HG02970 (cell line): ENCODE data around the gene CCT8.
"Not testable (repeated sequence)": the region's sequence is repeated elsewhere in the genome, so short reads cannot be mapped to it uniquely, and the experiment has no call there.

Source experiments
- ATAC-seq: cut with Tn5 transposase; IDR thresholded peaks from one replicate; pipeline ENCODE4 v1.9.1; 2021; ENCODE audit warnings: mild to moderate bottlenecking, moderate library complexity, moderate number of reproducible peaks; ENCODE audit not compliant: unreplicated experiment, low FRiP score

The CCT8 gene

DNA sequence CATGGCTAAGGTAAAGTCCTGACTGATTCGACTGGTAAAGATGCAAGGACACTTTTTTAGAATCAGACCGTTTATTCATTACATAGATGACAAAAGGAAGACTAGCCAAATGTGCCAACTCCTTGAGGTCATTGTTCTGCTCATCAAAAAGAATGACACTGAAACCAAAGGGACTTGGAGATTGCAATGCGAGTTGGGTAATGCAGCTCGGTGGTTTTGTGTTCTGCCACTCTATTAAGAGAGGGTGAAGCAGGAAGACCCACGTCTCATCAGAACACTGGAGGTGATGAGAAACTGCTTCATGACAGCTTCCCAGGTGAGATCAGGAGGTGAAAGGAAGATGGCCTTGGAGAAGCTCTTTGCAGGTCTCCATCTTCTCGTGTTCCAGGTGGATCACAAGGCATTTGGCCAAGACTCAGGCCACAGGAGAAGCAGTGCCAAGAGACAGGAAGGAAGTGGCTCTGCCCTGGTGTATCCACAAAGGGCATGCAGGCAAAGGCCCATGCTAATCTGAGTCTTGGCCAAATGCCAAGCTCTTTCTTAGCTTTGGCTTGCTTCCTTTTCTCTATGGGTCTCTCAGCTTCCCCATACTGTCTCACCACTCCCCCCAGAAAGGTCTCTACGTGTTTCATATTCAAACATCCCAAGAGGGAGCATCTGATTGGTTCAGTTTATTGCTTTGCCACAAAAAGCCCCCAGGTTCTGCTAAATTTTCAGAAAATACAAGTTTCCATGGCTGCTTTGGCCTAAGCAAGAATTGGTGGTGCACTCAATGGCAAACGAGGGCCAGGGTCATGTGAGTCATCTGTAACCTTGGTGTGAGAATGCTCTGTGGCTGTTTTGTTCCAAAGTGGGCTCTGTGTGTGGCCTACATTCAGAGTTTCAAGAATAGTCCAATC is 5.7 kb upstream of the CCT8 start:
- no peak for ATAC-seq

DNA sequence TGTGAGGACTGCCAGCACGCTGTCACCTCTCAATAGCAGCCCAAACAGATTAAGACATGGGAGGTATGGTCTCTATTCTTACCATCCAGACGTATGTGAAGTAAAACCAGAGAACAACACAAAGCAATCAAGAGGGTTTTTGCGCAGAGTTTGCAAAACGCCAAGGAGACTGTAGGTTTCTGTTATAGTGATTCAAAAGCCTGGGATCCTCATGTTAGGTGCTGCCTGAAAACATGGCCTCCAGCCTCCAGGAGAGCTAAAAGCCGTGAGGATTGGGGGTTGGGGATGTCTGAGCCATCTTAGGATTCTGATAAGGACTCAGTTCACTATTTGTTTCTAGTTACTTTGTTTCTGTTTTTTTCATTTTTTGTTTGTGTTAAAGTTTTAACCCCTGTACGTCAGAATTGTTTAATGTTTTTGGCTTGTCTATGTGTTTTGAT is 4.2 kb upstream of the CCT8 start:
- no peak for ATAC-seq

GRCh38 chr21:29076731-29077640 is 3.5 kb upstream of the CCT8 start:
- not testable (repeated sequence) for ATAC-seq

GRCh38 chr21:29075706-29076466 is 2.4 kb upstream of the CCT8 start:
- ATAC-seq, result no peak

- no peak for ATAC-seq
Observed at GRCh38 chr21:29074783-29075182, 1.3 kb upstream of the CCT8 start.

GRCh38 chr21:29074007-29074376 is 544 bp upstream of the CCT8 start:
- no peak for ATAC-seq

GRCh38 chr21:29072873-29073221 is 601 bp downstream of the CCT8 start:
- ATAC-seq, result no peak

DNA sequence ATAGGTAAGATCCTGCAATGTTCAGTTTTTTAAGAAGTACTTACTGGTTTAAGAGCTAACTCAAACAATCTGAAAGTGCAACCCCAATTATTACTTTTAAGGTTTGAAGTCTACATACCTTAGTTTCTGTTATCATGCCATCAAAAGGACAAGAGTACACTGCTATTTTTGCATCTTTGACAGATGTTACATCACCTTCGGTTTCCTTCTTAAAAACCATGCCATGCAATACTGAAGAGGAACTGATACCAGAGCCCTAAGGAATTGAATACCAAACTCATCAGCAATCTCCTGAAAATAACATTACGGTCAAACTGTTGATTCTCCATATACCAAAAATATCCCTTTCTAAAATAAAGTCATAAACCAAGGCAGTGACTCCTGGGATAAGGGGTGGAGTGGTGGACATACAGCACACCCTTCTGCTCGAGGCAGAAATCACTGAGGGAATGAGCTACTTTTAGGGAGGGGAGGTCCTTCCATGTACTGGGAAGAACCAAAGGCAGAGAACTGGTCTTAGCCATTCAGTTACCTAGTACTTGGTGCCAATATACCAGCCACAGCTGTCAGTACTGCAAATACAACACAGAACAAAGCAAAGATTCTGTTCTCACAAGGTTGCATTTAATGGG is 8.5 kb downstream of the CCT8 start:
- ATAC-seq, result peak; percentile 81

DNA sequence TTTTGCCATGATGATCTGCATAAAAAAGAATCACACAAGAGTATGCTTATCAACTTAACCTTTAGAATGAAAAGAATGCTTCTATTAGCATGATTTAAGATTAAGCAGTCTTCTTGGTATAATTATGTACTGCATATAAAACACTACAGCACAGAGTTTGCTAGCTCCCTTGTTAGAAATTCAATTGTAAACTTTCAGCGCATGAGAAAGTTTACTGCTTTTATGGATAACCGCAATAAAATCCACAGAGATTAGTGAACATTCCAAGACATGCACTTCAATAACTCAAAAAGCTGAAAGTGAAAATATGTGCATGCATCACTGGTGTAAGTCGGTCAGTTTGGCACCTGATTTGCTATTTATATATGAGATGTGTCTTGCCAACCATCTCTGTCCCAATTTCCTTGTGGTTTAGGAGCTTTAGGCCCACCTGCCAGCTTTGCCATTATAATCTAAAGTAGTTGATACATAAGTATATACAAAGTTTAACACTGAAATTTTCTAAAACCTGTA is 16.9 kb downstream of the CCT8 start:
- ATAC-seq, result no peak

- no peak for ATAC-seq
Observed at GRCh38 chr21:29056005-29056404, 17.4 kb downstream of the CCT8 start.

DNA sequence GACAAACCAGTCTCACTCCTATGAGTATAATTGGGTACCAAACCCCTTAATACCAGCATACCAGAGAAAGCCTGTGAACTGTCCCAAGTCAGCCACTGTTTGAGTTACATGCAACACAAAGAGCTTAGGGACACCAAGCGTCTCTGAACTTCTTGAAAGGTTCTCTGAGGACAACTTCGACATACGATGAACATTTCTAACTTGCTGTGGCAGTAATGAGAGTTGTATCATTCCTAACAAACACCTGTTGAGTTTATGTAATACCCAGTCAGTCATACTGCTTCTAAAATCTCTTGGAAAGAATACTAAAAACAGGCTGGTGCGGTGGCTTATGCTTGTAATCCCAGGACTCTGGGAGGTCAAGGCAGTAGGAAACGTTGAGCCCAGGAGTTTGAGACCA is 18.4 kb downstream of the CCT8 start:
- no peak for ATAC-seq

DNA sequence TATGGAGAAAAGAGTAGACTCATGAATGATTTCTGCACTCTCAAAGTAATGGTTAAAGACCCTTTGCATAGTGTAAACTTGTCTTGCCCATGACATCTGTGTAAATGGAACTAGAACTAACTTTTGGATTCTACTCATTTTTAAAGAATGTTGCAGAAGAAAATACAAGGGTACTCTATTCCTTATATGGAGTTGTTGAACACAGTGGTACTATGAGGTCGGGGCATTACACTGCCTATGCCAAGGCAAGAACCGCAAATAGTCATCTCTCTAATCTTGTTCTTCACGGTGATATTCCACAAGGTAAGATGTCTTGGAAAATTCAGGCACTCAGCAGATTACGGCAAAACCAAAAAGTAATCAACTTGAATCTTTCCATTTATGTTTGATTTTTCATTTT is 19.8 kb downstream of the CCT8 start:
- ATAC-seq, result no peak

GRCh38 chr21:29053011-29053553 is 20.4 kb downstream of the CCT8 start:
- ATAC-seq, result no peak

DNA sequence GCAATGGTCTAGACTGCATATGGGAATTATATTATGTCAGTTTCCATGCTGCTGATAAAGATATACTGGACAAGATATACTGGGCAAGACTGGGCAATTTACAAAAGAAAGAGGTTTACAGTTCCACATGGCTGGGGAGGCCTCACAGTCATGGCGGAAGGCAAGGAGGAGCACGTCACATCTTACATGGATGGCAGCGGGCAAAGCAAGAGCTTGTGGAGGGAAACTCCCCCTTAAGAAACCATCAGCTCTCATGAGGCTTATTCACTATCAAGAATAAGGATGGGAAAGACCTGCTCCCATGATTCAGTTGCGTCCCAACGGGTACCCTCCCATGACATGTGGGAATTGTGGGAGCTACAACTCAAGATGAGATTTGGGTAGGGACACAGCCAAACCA is 21.2 kb downstream of the CCT8 start:
- no peak for ATAC-seq

- ATAC-seq, result no peak
Observed at GRCh38 chr21:29034678-29035077, 38.8 kb downstream of the CCT8 start.

- no peak for ATAC-seq
Observed at GRCh38 chr21:29033871-29034270, 39.6 kb downstream of the CCT8 start.

DNA sequence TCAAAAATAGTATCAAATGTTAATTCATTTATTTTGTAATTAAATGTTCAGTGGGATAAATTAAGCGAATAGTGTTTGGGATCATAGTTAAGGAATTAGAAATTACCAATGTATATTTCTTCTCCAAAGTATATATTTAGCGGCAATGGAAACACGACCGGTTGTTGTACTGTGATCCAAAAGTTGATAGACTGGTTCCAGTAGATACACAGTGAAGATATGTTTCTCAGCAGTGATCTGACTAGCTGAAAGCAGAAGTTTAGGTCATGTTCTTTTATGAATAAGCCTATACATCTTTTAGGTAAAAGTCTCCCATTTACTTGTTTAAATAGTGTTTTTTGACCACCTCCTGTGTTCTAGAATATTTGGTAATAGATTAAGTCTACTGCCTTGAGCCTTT is 40.1 kb downstream of the CCT8 start:
- no peak for ATAC-seq

DNA sequence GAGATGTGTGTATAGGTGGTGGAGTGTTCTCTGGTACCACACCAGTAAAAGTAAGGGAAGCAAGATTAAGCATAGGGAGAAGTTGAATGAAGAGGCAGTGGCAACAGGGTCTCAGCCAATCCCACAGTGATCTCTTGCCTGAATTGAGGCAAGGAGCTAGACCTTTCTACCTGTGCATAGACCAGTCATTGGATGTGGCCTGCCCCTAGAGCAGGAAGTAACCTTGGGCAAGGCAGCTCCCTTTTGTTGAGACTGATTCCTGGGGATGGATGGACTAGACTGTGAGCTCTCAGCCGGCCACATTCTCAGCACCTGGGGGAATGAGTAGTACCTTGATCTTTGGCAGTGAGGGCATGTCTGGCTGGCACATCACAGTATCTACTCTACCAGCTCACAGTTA is 42.5 kb downstream of the CCT8 start:
- ATAC-seq, result no peak

GRCh38 chr21:29029524-29029923 is 43.9 kb downstream of the CCT8 start:
- ATAC-seq, result no peak

DNA sequence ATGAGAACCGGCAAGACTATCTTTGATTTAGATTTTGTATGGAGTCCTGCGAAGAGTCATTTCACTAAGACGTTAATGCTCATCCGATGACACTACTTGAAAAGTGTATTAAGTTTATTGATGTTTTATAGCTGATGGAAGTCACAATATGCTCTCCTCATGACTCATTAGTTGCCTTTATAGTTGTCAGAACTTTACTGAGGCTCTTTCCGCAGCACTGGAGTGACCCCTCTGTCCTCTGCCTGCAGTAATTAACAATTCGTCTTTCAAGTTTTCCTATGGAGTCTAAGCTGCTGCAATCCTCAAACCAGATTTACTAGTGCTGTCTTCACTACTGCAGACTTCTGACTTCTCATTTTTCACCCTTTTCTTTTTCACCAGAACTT is 48.1 kb downstream of the CCT8 start:
- ATAC-seq, result no peak
